ENCODE results near the gene COX7A1. TPM values are rescaled to one million over a fixed set of nuclear protein-coding genes. Genes with fewer than 3 reads are reported as not detected.
"Not testable (repeated sequence)": the region's sequence is repeated elsewhere in the genome, so short reads cannot be mapped to it uniquely, and the experiment has no call there.

COX7A1 gene
- total RNA-seq, 5 donors from 2014 or later (not counting 1 experiment from before 2014, with no cell fraction given), result not detected

- 0% methylated on average over 71 of the region's 75 CpGs for WGBS (ENCODE audit: insufficient coverage)
- Mint-ChIP-seq H3K27ac (peak within 1 kb of the TSS; percentile 93 to 96), H3K4me3 (peak within 1 kb of the TSS; percentile 94 to 96 (median 95)), H3K27me3 (no peaks in the 10 kb centered on the region), H3K36me3 (peaks cover 18% of the 10 kb centered on the region), H3K4me1 (peaks cover 13 to 24% (median 19%) of the 10 kb centered on the region in 3 donors), H3K9me3 (no peaks in the 10 kb centered on the region)
- ChIA-PET CTCF (interaction anchor here in 1 of 2 donors (1.5 kb wide), 1 partner anchor 11 kb away, joined by 10 read pairs; no protein-coding TSS in a partner anchor), POLR2A (no interaction called here)
- H3K4me1 ChIP-seq (ENCODE audit: control insufficient read depth in 1 of 2, extremely low read depth in 1 of 2, insufficient read depth in 2 of 2, low read length in 2 of 2), result peaks cover 0 to 22% of the 10 kb centered on the region in 2 experiments
- peak within 1 kb of the TSS; percentile 55 to 68 for H3K4me3 ChIP-seq (ENCODE audit: control insufficient read depth in 1 of 2, extremely low read depth in 1 of 2, low read length in 1 of 2)
- ATAC-seq (replicated peaks in 1 of 4), result peak; percentile 72 to 77 (median 74)
- H3K9me3 ChIP-seq, result no peaks in the 10 kb centered on the region
- peak within 1 kb of the TSS; percentile 57 for H3K27ac ChIP-seq (ENCODE audit: low read length)
- H3K27me3 ChIP-seq (replicated peaks in 1 of 2; ENCODE audit: control insufficient read depth in 2 of 2, extremely low read depth in 1 of 2, insufficient read depth in 2 of 2, low read length in 1 of 2), result peaks cover 0 to 3% of the 10 kb centered on the region in 2 experiments
- DNase-seq, result peak; percentile 68 to 93 (median 83)
- peaks cover 3 to 21% of the 10 kb centered on the region in 2 donors for H3K36me3 ChIP-seq (ENCODE audit: control insufficient read depth in 2 of 2, extremely low read depth in 1 of 2, insufficient read depth in 1 of 2, low read length in 1 of 2)
Observed at GRCh38 chr19:36139473-36140303, 12.6 kb downstream of the COX7A1 start, which contains the start of gene CAPNS1. CAPNS1 (plus strand) TSS chr19:36140066; CDS start chr19:36141012, 946 bp downstream.

DNA sequence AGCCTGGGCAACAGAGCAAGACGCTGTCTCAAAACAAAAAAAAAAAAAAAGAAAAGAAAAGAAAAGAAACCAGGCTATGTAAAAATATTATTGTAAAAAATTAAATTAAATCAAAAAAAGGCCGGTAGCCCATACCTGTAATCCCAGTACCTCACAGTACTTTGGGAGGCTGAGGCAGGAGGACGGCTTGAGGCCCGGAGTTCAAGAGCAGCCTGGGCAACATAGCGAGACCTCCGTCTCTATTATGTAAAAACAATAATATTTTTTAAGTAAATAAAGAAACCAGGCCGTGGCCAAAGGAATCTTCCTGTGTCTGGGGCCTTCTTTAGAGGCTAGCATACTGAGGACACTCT, 13.2 kb downstream of the COX7A1 start:
- Mint-ChIP-seq H3K4me3 (peak overlapping the region; percentile 94 to 96 (median 95)), H3K27me3 (no peaks in the 10 kb centered on the region), H3K36me3 (peaks cover 16% of the 10 kb centered on the region), H3K27ac (peak overlapping the region; percentile 93 to 96), H3K9me3 (no peaks in the 10 kb centered on the region), H3K4me1 (peaks cover 13 to 24% (median 19%) of the 10 kb centered on the region in 3 donors)
- DNase-seq (no peak), ATAC-seq (replicated peaks in 1 of 4) (no peak)
- POLR2A ChIA-PET, result no interaction called here
- Histone ChIP-seq H3K4me3 (ENCODE audit: control insufficient read depth in 1 of 2, extremely low read depth in 1 of 2, low read length in 1 of 2) (peak overlapping the region; percentile 55 to 68), H3K27me3 (replicated peaks in 1 of 2; ENCODE audit: control insufficient read depth in 2 of 2, extremely low read depth in 1 of 2, insufficient read depth in 2 of 2, low read length in 1 of 2) (peaks cover 0 to 3% of the 10 kb centered on the region in 2 experiments), H3K36me3 (ENCODE audit: control insufficient read depth in 2 of 2, extremely low read depth in 1 of 2, insufficient read depth in 1 of 2, low read length in 1 of 2) (peaks cover 3 to 15% of the 10 kb centered on the region in 2 donors), H3K4me1 (ENCODE audit: control insufficient read depth in 1 of 2, extremely low read depth in 1 of 2, insufficient read depth in 2 of 2, low read length in 2 of 2) (peaks cover 0 to 22% of the 10 kb centered on the region in 2 experiments), H3K27ac (ENCODE audit: low read length) (peak overlapping the region; percentile 57), H3K9me3 (no peaks in the 10 kb centered on the region)
- 13% methylated on average over 1 of the region's 7 CpGs for WGBS (ENCODE audit: insufficient coverage)
- CTCF ChIA-PET, result interaction anchor here in 1 of 2 donors (0.7 to 1.5 kb wide), 2 partner anchors 11 kb away, joined by 4 to 10 read pairs; no protein-coding TSS in a partner anchor

- 80% methylated on average over 4 of the region's 12 CpGs for WGBS (ENCODE audit: insufficient coverage)
- Histone ChIP-seq H3K27me3 (replicated peaks in 1 of 2; ENCODE audit: control insufficient read depth in 2 of 2, extremely low read depth in 1 of 2, insufficient read depth in 2 of 2, low read length in 1 of 2) (peaks cover 0 to 3% of the 10 kb centered on the region in 2 experiments), H3K36me3 (ENCODE audit: control insufficient read depth in 2 of 2, extremely low read depth in 1 of 2, insufficient read depth in 1 of 2, low read length in 1 of 2) (peaks cover under 1 to 3% of the 10 kb centered on the region in 2 donors), H3K27ac (ENCODE audit: low read length) (no peak overlapping the region), H3K4me3 (ENCODE audit: control insufficient read depth in 1 of 2, extremely low read depth in 1 of 2, low read length in 1 of 2) (no peak overlapping the region), H3K4me1 (ENCODE audit: control insufficient read depth in 1 of 2, extremely low read depth in 1 of 2, insufficient read depth in 2 of 2, low read length in 2 of 2) (peaks cover 0 to 33% of the 10 kb centered on the region in 2 experiments), H3K9me3 (no peaks in the 10 kb centered on the region)
- ChIA-PET POLR2A (no interaction called here), CTCF (interaction anchor here in 1 of 2 donors (0.6 kb wide), 1 partner anchor 46 kb away, joined by 3 read pairs; no protein-coding TSS in a partner anchor)
- ATAC-seq (replicated peaks in 1 of 4), result no peak
- DNase-seq, result no peak
- Mint-ChIP-seq H3K27me3 (no peaks in the 10 kb centered on the region), H3K4me3 (peak overlapping the region in 2 of 3 donors; percentile 6 to 21), H3K4me1 (peaks cover 13 to 31% (median 27%) of the 10 kb centered on the region in 3 donors), H3K36me3 (peaks cover 6% of the 10 kb centered on the region), H3K9me3 (no peaks in the 10 kb centered on the region), H3K27ac (peak overlapping the region; percentile 71 to 79)
Observed at GRCh38 chr19:36136964-36137686, 15.1 kb downstream of the COX7A1 start.

DNA sequence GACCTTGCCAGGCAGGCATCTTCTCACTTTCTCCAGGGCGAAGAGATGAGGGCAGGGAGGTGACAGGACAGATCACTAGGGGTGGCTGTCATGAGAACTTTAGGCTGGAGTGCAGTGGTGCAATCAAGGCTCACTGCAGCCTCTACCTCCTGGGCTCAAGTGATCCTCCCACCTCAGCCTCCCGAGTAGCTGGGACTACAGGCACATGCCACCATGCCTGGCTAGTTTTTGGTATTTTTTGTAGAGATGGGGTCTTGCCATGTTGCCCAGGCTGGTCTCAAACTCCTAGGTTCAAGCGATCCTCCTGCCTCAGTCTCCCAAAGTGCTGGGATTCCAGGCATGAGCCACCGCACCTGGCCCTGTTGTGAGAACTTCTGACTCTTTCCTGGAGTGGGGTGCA, 17.4 kb downstream of the COX7A1 start:
- H3K27ac ChIP-seq (ENCODE audit: low read length); H3K27ac Mint-ChIP-seq; H3K4me3 ChIP-seq (ENCODE audit: control insufficient read depth in 1 of 2, extremely low read depth in 1 of 2, low read length in 1 of 2); H3K36me3 ChIP-seq (ENCODE audit: control insufficient read depth in 2 of 2, extremely low read depth in 1 of 2, insufficient read depth in 1 of 2, low read length in 1 of 2); H3K27me3 ChIP-seq (replicated peaks in 1 of 2; ENCODE audit: control insufficient read depth in 2 of 2, extremely low read depth in 1 of 2, insufficient read depth in 2 of 2, low read length in 1 of 2); H3K9me3 Mint-ChIP-seq; CTCF ChIA-PET; ATAC-seq (replicated peaks in 1 of 4); H3K36me3 Mint-ChIP-seq; H3K27me3 Mint-ChIP-seq; DNase-seq; POLR2A ChIA-PET; H3K4me3 Mint-ChIP-seq; H3K9me3 ChIP-seq: not testable (repeated sequence)
- peaks cover 0 to 32% (median 24%) of the 10 kb centered on the region in 3 donors for H3K4me1 Mint-ChIP-seq
- WGBS (ENCODE audit: insufficient coverage), result 100% methylated on average over 2 of the region's 4 CpGs
- peaks cover 0 to 36% of the 10 kb centered on the region in 2 experiments for H3K4me1 ChIP-seq (ENCODE audit: control insufficient read depth in 1 of 2, extremely low read depth in 1 of 2, insufficient read depth in 2 of 2, low read length in 2 of 2)

DNA sequence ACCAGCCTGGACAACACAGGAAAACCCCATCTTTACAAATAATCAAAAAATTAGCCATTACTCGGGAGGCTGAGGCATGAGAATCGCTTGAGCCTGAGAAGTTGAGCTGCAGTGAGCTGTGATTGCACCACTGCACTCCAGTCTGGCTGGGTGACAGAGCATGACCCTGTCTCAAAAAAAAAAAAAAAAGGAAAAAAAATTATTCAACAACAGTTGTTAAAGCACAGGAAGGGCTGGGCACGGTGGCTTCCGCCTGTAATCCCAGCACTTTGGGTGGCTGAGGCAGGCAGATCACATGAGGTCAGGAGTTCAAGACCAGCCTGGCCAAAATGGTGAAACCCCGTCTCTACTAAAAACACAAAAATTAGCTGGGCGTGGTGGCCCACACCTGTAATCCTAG, 21.0 kb downstream of the COX7A1 start:
- POLR2A ChIA-PET; H3K9me3 Mint-ChIP-seq; H3K27me3 ChIP-seq (replicated peaks in 1 of 2; ENCODE audit: control insufficient read depth in 2 of 2, extremely low read depth in 1 of 2, insufficient read depth in 2 of 2, low read length in 1 of 2); H3K27ac ChIP-seq (ENCODE audit: low read length); ATAC-seq (replicated peaks in 1 of 4); H3K9me3 ChIP-seq; H3K4me3 ChIP-seq (ENCODE audit: control insufficient read depth in 1 of 2, extremely low read depth in 1 of 2, low read length in 1 of 2); H3K27ac Mint-ChIP-seq; H3K27me3 Mint-ChIP-seq; H3K36me3 Mint-ChIP-seq; H3K36me3 ChIP-seq (ENCODE audit: control insufficient read depth in 2 of 2, extremely low read depth in 1 of 2, insufficient read depth in 1 of 2, low read length in 1 of 2): not testable (repeated sequence)
- CTCF ChIA-PET, result interaction anchor here (0.6 to 1.1 kb wide), 3 partner anchors 11 to 72 kb away, joined by 3 to 8 read pairs (median 3); no protein-coding TSS in a partner anchor
- H3K4me1 ChIP-seq (ENCODE audit: control insufficient read depth in 1 of 2, extremely low read depth in 1 of 2, insufficient read depth in 2 of 2, low read length in 2 of 2), result peaks cover 6 to 44% of the 10 kb centered on the region in 2 experiments
- peak overlapping the region in 1 of 3 donors; percentile 17 for H3K4me3 Mint-ChIP-seq
- peaks cover 6 to 36% (median 31%) of the 10 kb centered on the region in 3 donors for H3K4me1 Mint-ChIP-seq
- DNase-seq, result peak in 3 of 35 experiments; percentile 17 to 22 (median 22)
- WGBS (ENCODE audit: insufficient coverage), result 77% methylated on average over 4 of the region's 6 CpGs

DNA sequence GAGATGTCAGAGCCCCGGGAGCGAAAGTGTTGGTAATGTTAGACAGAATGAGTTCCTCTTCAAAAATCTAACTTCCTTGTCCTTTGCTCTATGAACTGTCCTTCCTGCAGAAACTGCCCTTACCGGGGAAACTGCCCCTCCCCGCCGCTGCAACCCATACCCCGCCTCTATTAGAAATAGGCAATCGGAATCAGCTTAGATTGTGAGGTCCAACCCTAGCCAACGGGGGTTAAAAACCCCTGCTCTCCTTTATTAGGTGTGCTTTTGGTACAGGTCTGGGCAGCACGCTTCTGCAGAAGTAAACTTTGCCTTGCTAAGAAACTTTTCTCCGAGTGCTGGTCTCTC, 23.9 kb downstream of the COX7A1 start:
- no peaks in the 10 kb centered on the region for H3K9me3 ChIP-seq
- peak overlapping the region; percentile 66 for H3K27ac ChIP-seq (ENCODE audit: low read length)
- DNase-seq (no peak), ATAC-seq (replicated peaks in 1 of 4) (no peak)
- CTCF ChIA-PET, result interaction anchor here in 1 of 2 donors (0.6 to 2.7 kb wide), 12 partner anchors 10 to 175 kb away, joined by 3 to 10 read pairs (median 4); partner anchors contain the start of genes CAPNS1, THAP8, ZNF146 and ZNF565
- WGBS (ENCODE audit: insufficient coverage), result no CpG with 5 or more reads among the region's 10 CpGs
- peaks cover 17% of the 10 kb centered on the region for H3K36me3 Mint-ChIP-seq
- POLR2A ChIA-PET, result interaction anchor here in 1 of 2 donors (0.6 to 0.7 kb wide), 2 partner anchors 16 to 225 kb away, joined by 3 to 7 read pairs; no protein-coding TSS in a partner anchor
- H3K4me3 ChIP-seq (ENCODE audit: control insufficient read depth in 1 of 2, extremely low read depth in 1 of 2, low read length in 1 of 2), result peak overlapping the region; percentile 69 to 78
- H3K4me1 Mint-ChIP-seq, result peaks cover 6 to 34% (median 29%) of the 10 kb centered on the region in 3 donors
- peaks cover 6 to 18% of the 10 kb centered on the region in 2 donors for H3K36me3 ChIP-seq (ENCODE audit: control insufficient read depth in 2 of 2, extremely low read depth in 1 of 2, insufficient read depth in 1 of 2, low read length in 1 of 2)
- H3K27me3 ChIP-seq (replicated peaks in 1 of 2; ENCODE audit: control insufficient read depth in 2 of 2, extremely low read depth in 1 of 2, insufficient read depth in 2 of 2, low read length in 1 of 2), result no peaks in the 10 kb centered on the region
- no peaks in the 10 kb centered on the region for H3K9me3 Mint-ChIP-seq
- peak overlapping the region; percentile 82 to 88 (median 85) for H3K4me3 Mint-ChIP-seq
- no peaks in the 10 kb centered on the region for H3K27me3 Mint-ChIP-seq
- peak overlapping the region; percentile 88 to 90 for H3K27ac Mint-ChIP-seq
- H3K4me1 ChIP-seq (ENCODE audit: control insufficient read depth in 1 of 2, extremely low read depth in 1 of 2, insufficient read depth in 2 of 2, low read length in 2 of 2), result peaks cover 6 to 43% of the 10 kb centered on the region in 2 experiments
